Neural progenitor cell (in vitro differentiated cells): ENCODE results near the gene SAMD4A. TPM values are rescaled to one million over a fixed set of nuclear protein-coding genes. Genes with fewer than 3 reads are reported as not detected.

Source experiments
- DNase-seq: peaks from one replicate; pipeline ENCODE4 v3.0.0-alpha.2; 2016; ENCODE audit warnings: low spot score
- H2AFZ ChIP-seq: fragments of 200-600 bp; sonication (generic); replicated peaks from 2 replicates; pipeline ENCODE4 v1.6.1; 2016; ENCODE audit warnings: antibody characterized with exemption
- H3F3A ChIP-seq: fragments of 200-600 bp; sonication (generic); 2 replicates; pipeline ENCODE4 v1.6.1; 2016; ENCODE audit warnings: antibody characterized with exemption, low read depth
- H3K27ac ChIP-seq: fragments of 200-600 bp; sonication (generic); 2 replicates; pipeline ENCODE4 v1.5.1; 2016; ENCODE audit warnings: mild to moderate bottlenecking
- H3K27me3 ChIP-seq: fragments of 200-600 bp; sonication (generic); 2 replicates; pipeline ENCODE4 v1.6.1; 2016; ENCODE audit warnings: mild to moderate bottlenecking, moderate library complexity
- H3K36me3 ChIP-seq: fragments of 200-600 bp; sonication (generic); 2 replicates; pipeline ENCODE4 v1.5.1; 2016
- H3K4me1 ChIP-seq: fragments of 200-600 bp; sonication (generic); 2 replicates; pipeline ENCODE4 v1.6.1; 2016; ENCODE audit warnings: mixed run types
- H3K4me2 ChIP-seq: fragments of 200-600 bp; sonication (generic); 2 replicates; pipeline ENCODE4 v1.6.1; 2016
- H3K4me3 ChIP-seq: fragments of 200-600 bp; sonication (generic); 2 replicates; pipeline ENCODE4 v1.5.1; 2016
- H3K79me2 ChIP-seq: fragments of 200-600 bp; sonication (generic); 2 replicates; pipeline ENCODE4 v1.6.1; 2016; ENCODE audit warnings: low read depth
- H3K9ac ChIP-seq: fragments of 200-600 bp; sonication (generic); 2 replicates; pipeline ENCODE4 v1.6.1; 2016
- H3K9me3 ChIP-seq: fragments of 200-600 bp; sonication (generic); 2 replicates; pipeline ENCODE4 v1.5.1; 2016; ENCODE audit warnings: low read depth
- H4K20me1 ChIP-seq: fragments of 200-600 bp; sonication (generic); 2 replicates; pipeline ENCODE4 v1.6.1; 2016; ENCODE audit warnings: low read depth
- H3K27ac Mint-ChIP-seq: 3 replicates; pipeline ENCODE4 v1.8.0; 2021; ENCODE audit warnings: mixed read lengths
- H3K27me3 Mint-ChIP-seq: 2 replicates; pipeline ENCODE4 v1.8.0; 2022; ENCODE audit warnings: low read depth, mild to moderate bottlenecking, inconsistent platforms, moderate library complexity, mixed read lengths; ENCODE audit not compliant: insufficient read depth
- H3K36me3 Mint-ChIP-seq: 3 replicates; pipeline ENCODE4 v1.8.0; 2021; ENCODE audit warnings: mixed read lengths
- H3K4me1 Mint-ChIP-seq: 3 replicates; pipeline ENCODE4 v1.8.0; 2021; ENCODE audit warnings: mixed read lengths
- H3K4me3 Mint-ChIP-seq: 3 replicates; pipeline ENCODE4 v1.8.0; 2021; ENCODE audit warnings: mild to moderate bottlenecking, moderate library complexity, mixed read lengths
- H3K9me3 Mint-ChIP-seq: 3 replicates; pipeline ENCODE4 v1.8.0; 2020; ENCODE audit warnings: mixed read lengths
- CTCF ChIP-seq: fragments of 200-600 bp; sonication (generic); IDR thresholded peaks from 2 replicates; pipeline ENCODE4 v1.5.1; 2017; ENCODE audit warnings: antibody characterized with exemption, mild to moderate bottlenecking
- EZH2 ChIP-seq: fragments of 200-600 bp; sonication (generic); IDR thresholded peaks from 2 replicates; pipeline ENCODE4 v1.6.1; 2017; ENCODE audit warnings: antibody characterized with exemption, mild to moderate bottlenecking, moderate library complexity
- EZH2phosphoT487 ChIP-seq: fragments of 200-600 bp; sonication (generic); IDR thresholded peaks from 2 replicates; pipeline ENCODE4 v1.6.1; 2017; ENCODE audit warnings: antibody characterized with exemption
- total RNA-seq: library from RNA; depleted of rRNA; stranded (reverse); fragments of >200 nt; gene quantifications from 2 replicates; pipeline ENCODE4 v1.2.3, GENCODE V29; 2015; ENCODE audit warnings: low replicate concordance

SAMD4A gene
- total RNA-seq, 1 donor from 2014 or later: 4.3 TPM

DNA sequence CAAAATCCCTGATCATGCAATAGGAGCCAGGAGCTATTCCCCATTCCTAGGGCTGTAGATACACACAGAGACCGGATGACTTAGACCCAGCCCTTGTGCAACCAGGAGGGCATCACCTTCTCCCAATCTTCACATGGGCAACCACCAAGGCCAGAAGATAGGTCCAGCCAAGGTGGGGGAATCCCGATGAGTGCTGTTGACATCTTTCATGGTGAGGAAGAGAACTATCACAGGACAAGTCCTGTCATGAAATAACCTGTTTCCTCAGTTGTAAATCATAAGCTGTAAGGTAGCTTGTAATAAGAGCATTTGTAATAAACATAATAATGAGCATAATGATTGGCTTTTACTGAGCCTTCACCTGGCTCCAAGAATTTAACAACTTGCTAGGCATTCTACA is 246.2 kb downstream of the SAMD4A start:
- H3K4me3 Mint-ChIP-seq: no peak overlapping the region
- H3K79me2 ChIP-seq: no peaks in the 10 kb centered on the region
- H2AFZ ChIP-seq: no peak overlapping the region
- no peak overlapping the region for H3K4me2 ChIP-seq
- peaks cover 10% of the 10 kb centered on the region for H3K27me3 Mint-ChIP-seq
- TF ChIP-seq EZH2 (no peak), EZH2phosphoT487 (no peak), CTCF (no peak)
- H3K9me3 ChIP-seq: no peaks in the 10 kb centered on the region
- no peaks in the 10 kb centered on the region for H3K9me3 Mint-ChIP-seq
- H4K20me1 ChIP-seq: no peaks in the 10 kb centered on the region
- peaks cover 16% of the 10 kb centered on the region for H3K4me1 Mint-ChIP-seq
- DNase-seq: no peak
- H3K27ac ChIP-seq: no peak overlapping the region
- H3F3A ChIP-seq: peaks cover 6% of the 10 kb centered on the region
- no peaks in the 10 kb centered on the region for H3K36me3 ChIP-seq
- peaks cover 8% of the 10 kb centered on the region for H3K4me1 ChIP-seq
- no peak overlapping the region for H3K27ac Mint-ChIP-seq
- no peak overlapping the region for H3K9ac ChIP-seq
- H3K4me3 ChIP-seq: no peak overlapping the region
- H3K27me3 ChIP-seq: no peaks in the 10 kb centered on the region
- no peaks in the 10 kb centered on the region for H3K36me3 Mint-ChIP-seq

GRCh38 chr14:54814076-54814475 is 247.1 kb downstream of the SAMD4A start:
- H3K4me3 ChIP-seq: no peak overlapping the region
- H3K4me1 ChIP-seq: peaks cover 18% of the 10 kb centered on the region
- H3K36me3 ChIP-seq: no peaks in the 10 kb centered on the region
- peaks cover 7% of the 10 kb centered on the region for H3K27me3 Mint-ChIP-seq
- H3K9me3 Mint-ChIP-seq: no peaks in the 10 kb centered on the region
- no peak for TF ChIP-seq EZH2
- no peak for TF ChIP-seq CTCF
- TF ChIP-seq EZH2phosphoT487: no peak
- no peaks in the 10 kb centered on the region for H3K27me3 ChIP-seq
- no peaks in the 10 kb centered on the region for H3K36me3 Mint-ChIP-seq
- H3K9ac ChIP-seq: no peak overlapping the region
- H3F3A ChIP-seq: peaks cover 13% of the 10 kb centered on the region
- no peak overlapping the region for H2AFZ ChIP-seq
- H3K9me3 ChIP-seq: no peaks in the 10 kb centered on the region
- H4K20me1 ChIP-seq: no peaks in the 10 kb centered on the region
- H3K27ac Mint-ChIP-seq: no peak overlapping the region
- no peak overlapping the region for H3K27ac ChIP-seq
- no peaks in the 10 kb centered on the region for H3K79me2 ChIP-seq
- no peak overlapping the region for H3K4me2 ChIP-seq
- peaks cover 26% of the 10 kb centered on the region for H3K4me1 Mint-ChIP-seq
- no peak for DNase-seq
- H3K4me3 Mint-ChIP-seq: no peak overlapping the region

- no peak for DNase-seq
- Mint-ChIP-seq H3K4me1 (peaks cover 35% of the 10 kb centered on the region), H3K27me3 (peaks cover 7% of the 10 kb centered on the region), H3K4me3 (no peak overlapping the region), H3K9me3 (no peaks in the 10 kb centered on the region), H3K36me3 (no peaks in the 10 kb centered on the region), H3K27ac (no peak overlapping the region)
- no peaks in the 10 kb centered on the region for H3K27me3 ChIP-seq
- H4K20me1 ChIP-seq: no peaks in the 10 kb centered on the region
- H3K4me2 ChIP-seq: no peak overlapping the region
- no peaks in the 10 kb centered on the region for H3K79me2 ChIP-seq
- H2AFZ ChIP-seq: no peak overlapping the region
- no peaks in the 10 kb centered on the region for H3K9me3 ChIP-seq
- H3F3A ChIP-seq: peaks cover 13% of the 10 kb centered on the region
- H3K27ac ChIP-seq: no peak overlapping the region
- no peak overlapping the region for H3K9ac ChIP-seq
- peaks cover 21% of the 10 kb centered on the region for H3K4me1 ChIP-seq
- no peaks in the 10 kb centered on the region for H3K36me3 ChIP-seq
- TF ChIP-seq EZH2 (no peak), EZH2phosphoT487 (no peak), CTCF (no peak)
- H3K4me3 ChIP-seq: no peak overlapping the region
Observed at GRCh38 chr14:54815016-54815415, 248.1 kb downstream of the SAMD4A start.
